VCaP (cell line): Measurements from ENCODE around the gene CYTH2.

Experiments
- H3K27ac ChIP-seq: fragments of 450-650 bp; 2 replicates; pipeline ENCODE4 v1.5.1; 2017
- CTCF ChIP-seq: fragments of 450-650 bp; conservative IDR thresholded peaks from 2 replicates; pipeline ENCODE4 v1.5.1; 2017; ENCODE audit warnings: mild to moderate bottlenecking, moderate library complexity

CYTH2 gene

GRCh38 chr19:48491793-48492123 lies 22.6 kb downstream of the CYTH2 start:
- no peak for TF ChIP-seq CTCF
- no peak overlapping the region for H3K27ac ChIP-seq

GRCh38 chr19:48492925-48493717 lies 24.0 kb downstream of the CYTH2 start:
- H3K27ac ChIP-seq = peak overlapping the region; percentile 80
- no peak for TF ChIP-seq CTCF

GRCh38 chr19:48493718-48494401 lies 24.7 kb downstream of the CYTH2 start:
- H3K27ac ChIP-seq = peak overlapping the region; percentile 80
- TF ChIP-seq CTCF = no peak

GRCh38 chr19:48495396-48495795 lies 26.2 kb downstream of the CYTH2 start:
- TF ChIP-seq CTCF = no peak
- no peak overlapping the region for H3K27ac ChIP-seq

- peak overlapping the region; percentile 49; the same call in 1 of the 2 replicates for H3K27ac ChIP-seq
- TF ChIP-seq CTCF = no peak
Observed at GRCh38 chr19:48496959-48497727, 28.0 kb downstream of the CYTH2 start.

- H3K27ac ChIP-seq = peak overlapping the region; percentile 49; the same call in 1 of the 2 replicates
- no peak for TF ChIP-seq CTCF
Observed at GRCh38 chr19:48497728-48498594, 28.8 kb downstream of the CYTH2 start.
